Neural crest cell (in vitro differentiated cells): Measurements from ENCODE around the gene CDKN2B-AS1. TPM values are rescaled to one million over a fixed set of nuclear protein-coding genes. Genes with fewer than 3 reads are reported as not detected.

ENCODE experiments used
- DNase-seq: peaks from one replicate; pipeline ENCODE4 v3.0.0; 2021; ENCODE audit warnings: low read depth, mixed read lengths, low spot score
- H3K27ac Mint-ChIP-seq: one replicate; pipeline ENCODE4 v1.8.0; 2021; ENCODE audit warnings: mild to moderate bottlenecking, mixed read lengths; ENCODE audit not compliant: unreplicated experiment
- H3K27me3 Mint-ChIP-seq: 2 replicates; pipeline ENCODE4 v1.8.0; 2021; ENCODE audit warnings: low read depth, mild to moderate bottlenecking, mixed read lengths
- H3K36me3 Mint-ChIP-seq: 2 replicates; pipeline ENCODE4 v1.8.0; 2021; ENCODE audit warnings: low read depth, mild to moderate bottlenecking, mixed read lengths
- H3K4me1 Mint-ChIP-seq: 2 replicates; pipeline ENCODE4 v1.8.0; 2021; ENCODE audit warnings: mixed read lengths
- H3K4me3 Mint-ChIP-seq: one replicate; pipeline ENCODE4 v1.8.0; 2021; ENCODE audit warnings: mild to moderate bottlenecking, mixed read lengths
- H3K9me3 Mint-ChIP-seq: 2 replicates; pipeline ENCODE4 v1.8.0; 2021; ENCODE audit warnings: mixed read lengths
- CTCF ChIP-seq: fragments of 200-600 bp; sonication (generic); conservative IDR thresholded peaks from 2 replicates; pipeline ENCODE4 v1.5.0; 2021; ENCODE audit warnings: antibody characterized with exemption, mild to moderate bottlenecking
- total RNA-seq: library from RNA; stranded (reverse); gene quantifications from 2 replicates; pipeline ENCODE4 v1.2.1, GENCODE V29; 2021

CDKN2B-AS1 gene
- total RNA-seq, 1 donor from 2014 or later, result 0.21 TPM

GRCh38 chr9:22148528-22148875 lies 153.9 kb downstream of the CDKN2B-AS1 start:
- Mint-ChIP-seq H3K4me1 (no peaks in the 10 kb centered on the region), H3K36me3 (no peaks in the 10 kb centered on the region), H3K4me3 (no peak overlapping the region), H3K27me3 (peaks cover 9% of the 10 kb centered on the region), H3K27ac (no peak overlapping the region), H3K9me3 (no peaks in the 10 kb centered on the region)
- no peak for DNase-seq
- TF ChIP-seq CTCF, result no peak

- TF ChIP-seq CTCF, result no peak
- DNase-seq, result no peak
- peaks cover 9% of the 10 kb centered on the region for H3K27me3 Mint-ChIP-seq
- no peaks in the 10 kb centered on the region for H3K4me1 Mint-ChIP-seq
- no peak overlapping the region for H3K27ac Mint-ChIP-seq
- H3K36me3 Mint-ChIP-seq, result no peaks in the 10 kb centered on the region
- no peaks in the 10 kb centered on the region for H3K9me3 Mint-ChIP-seq
- H3K4me3 Mint-ChIP-seq, result no peak overlapping the region
Observed at GRCh38 chr9:22148876-22149637, 154.5 kb downstream of the CDKN2B-AS1 start.

- H3K27ac Mint-ChIP-seq, result no peak overlapping the region
- no peak for DNase-seq
- no peaks in the 10 kb centered on the region for H3K9me3 Mint-ChIP-seq
- no peak overlapping the region for H3K4me3 Mint-ChIP-seq
- no peaks in the 10 kb centered on the region for H3K36me3 Mint-ChIP-seq
- peaks cover 4% of the 10 kb centered on the region for H3K27me3 Mint-ChIP-seq
- no peak for TF ChIP-seq CTCF
- H3K4me1 Mint-ChIP-seq, result peaks cover 3% of the 10 kb centered on the region
Observed at GRCh38 chr9:22154064-22154463, 159.5 kb downstream of the CDKN2B-AS1 start.

GRCh38 chr9:22156586-22156985 lies 162.0 kb downstream of the CDKN2B-AS1 start:
- no peaks in the 10 kb centered on the region for H3K36me3 Mint-ChIP-seq
- no peaks in the 10 kb centered on the region for H3K9me3 Mint-ChIP-seq
- peaks cover 4% of the 10 kb centered on the region for H3K4me1 Mint-ChIP-seq
- H3K27ac Mint-ChIP-seq, result no peak overlapping the region
- no peaks in the 10 kb centered on the region for H3K27me3 Mint-ChIP-seq
- TF ChIP-seq CTCF, result no peak
- no peak for DNase-seq
- H3K4me3 Mint-ChIP-seq, result no peak overlapping the region

- no peak overlapping the region for H3K27ac Mint-ChIP-seq
- H3K27me3 Mint-ChIP-seq, result no peaks in the 10 kb centered on the region
- TF ChIP-seq CTCF, result no peak
- H3K9me3 Mint-ChIP-seq, result no peaks in the 10 kb centered on the region
- no peak for DNase-seq
- peaks cover 4% of the 10 kb centered on the region for H3K4me1 Mint-ChIP-seq
- no peak overlapping the region for H3K4me3 Mint-ChIP-seq
- no peaks in the 10 kb centered on the region for H3K36me3 Mint-ChIP-seq
Observed at GRCh38 chr9:22157276-22157675, 162.7 kb downstream of the CDKN2B-AS1 start.
